OCI-LY7 (cell line): ENCODE results near the gene XDH. TPM values are rescaled to one million over a fixed set of nuclear protein-coding genes. Genes with fewer than 3 reads are reported as not detected.

Source experiments
- BruUV-seq: library from RNA; stranded (reverse); fragments of 400-500 nt; replicated peaks from 2 replicates; lab custom pipeline; 2021; lab: Mats Ljungman, UMichigan
- CTCF ChIA-PET: fragments of 300-600 bp; sonication (Branson Sonifier 250); formaldehyde crosslinking; loops from one replicate; lab custom pipeline; 2022; ENCODE audit warnings: antibody characterized with exemption; ENCODE audit not compliant: unreplicated experiment; lab: Charles Lee
- POLR2A ChIA-PET: fragments of 300-600 bp; sonication (Branson Sonifier 250); formaldehyde crosslinking; loops from one replicate; lab custom pipeline; 2022; ENCODE audit warnings: antibody characterized with exemption; lab: Charles Lee
- DNase-seq: peaks from one replicate; pipeline ENCODE4 v3.0.0-alpha.2; 2015; ENCODE audit warnings: low spot score
- H2AFZ ChIP-seq: fragments of 200-600 bp; sonication (generic), shearing (Covaris generic); 2 replicates; pipeline ENCODE4 v1.6.1; 2014; ENCODE audit warnings: mild to moderate bottlenecking, antibody characterized with exemption, low read length, moderate library complexity
- H3K27ac ChIP-seq: fragments of 200-600 bp; sonication (generic); 2 replicates; pipeline ENCODE4 v1.5.1; 2014; ENCODE audit warnings: mixed run types, low read depth, mild to moderate bottlenecking, moderate library complexity, low read length, inconsistent platforms; ENCODE audit not compliant: poor library complexity, severe bottlenecking
- H3K36me3 ChIP-seq: fragments of 200-600 bp; sonication (generic); 2 replicates; pipeline ENCODE4 v1.6.1; 2014; ENCODE audit warnings: mild to moderate bottlenecking, antibody characterized with exemption, low read length, moderate library complexity, mixed read lengths; ENCODE audit not compliant: insufficient read depth
- H3K4me1 ChIP-seq: fragments of 200-600 bp; sonication (generic); 2 replicates; pipeline ENCODE4 v1.5.1; 2014; ENCODE audit warnings: mild to moderate bottlenecking, low read length; ENCODE audit not compliant: insufficient read depth, poor library complexity, severe bottlenecking
- H3K4me2 ChIP-seq: fragments of 200-600 bp; sonication (generic); 2 replicates; pipeline ENCODE4 v1.6.1; 2014; ENCODE audit warnings: mild to moderate bottlenecking, low read length
- H3K4me3 ChIP-seq: fragments of 200-600 bp; sonication (generic); 2 replicates; pipeline ENCODE4 v1.5.1; 2014; ENCODE audit warnings: mild to moderate bottlenecking, low read depth, low read length; ENCODE audit not compliant: poor library complexity, severe bottlenecking
- H3K79me2 ChIP-seq: fragments of 200-600 bp; sonication (generic); 2 replicates; pipeline ENCODE4 v1.6.1; 2016; ENCODE audit warnings: low read depth, mild to moderate bottlenecking, low read length, moderate library complexity, mixed read lengths; ENCODE audit not compliant: insufficient read depth
- H3K9me2 ChIP-seq: fragments of 200-600 bp; sonication (generic); 2 replicates; pipeline ENCODE4 v1.6.1; 2016; ENCODE audit warnings: mild to moderate bottlenecking, low read length, mixed read lengths; ENCODE audit not compliant: insufficient read depth
- H3K9me3 ChIP-seq: fragments of 200-600 bp; sonication (generic); 2 replicates; pipeline ENCODE4 v1.6.1; 2014; ENCODE audit warnings: mild to moderate bottlenecking, mixed run types, low read length, mixed read lengths
- H4K20me1 ChIP-seq: fragments of 200-600 bp; sonication (generic); 2 replicates; pipeline ENCODE4 v1.6.1; 2014; ENCODE audit warnings: mild to moderate bottlenecking, antibody characterized with exemption, low read length, moderate library complexity, mixed read lengths; ENCODE audit not compliant: insufficient read depth
- EZH2phosphoT487 ChIP-seq: fragments of 200-600 bp; sonication (generic); IDR thresholded peaks from 2 replicates; pipeline ENCODE4 v1.6.1; 2018; ENCODE audit warnings: low read depth, borderline replicate concordance, mild to moderate bottlenecking, mixed run types, antibody characterized with exemption, low read length, moderate library complexity, mixed read lengths
- intact Hi-C: fragments of 100-400 bp; cut with micrococcal nuclease; formaldehyde crosslinking; loops from one replicate; pipeline ENCODE4 v1.10.0; 2022; ENCODE audit not compliant: unreplicated experiment
- total RNA-seq, 2 experiments: library from RNA; depleted of rRNA in 1 of 2; stranded (reverse); fragments of >200 nt in 1 of 2; shearing (Covaris generic) in 1 of 2; gene quantifications; 2 replicates each; pipeline ENCODE4 v1.2.3, GENCODE V29; 2014 to 2022
- TF ChIP-seq, protein P1 (sequence below): fragments of 200-600 bp; sonication (generic); conservative IDR thresholded peaks from 2 replicates; pipeline ENCODE4 v1.5.1; 2014; ENCODE audit warnings: mild to moderate bottlenecking, antibody characterized with exemption, low read length, moderate library complexity, mixed read lengths

The XDH gene
- total RNA-seq, 2 experiments from 2014 or later: not detected

- Histone ChIP-seq H3K79me2 (no peaks in the 10 kb centered on the region), H2AFZ (no peak overlapping the region), H3K36me3 (no peaks in the 10 kb centered on the region), H3K27ac (no peak overlapping the region), H3K4me1 (peaks cover 9% of the 10 kb centered on the region), H3K9me2 (no peaks in the 10 kb centered on the region), H3K9me3 (no peaks in the 10 kb centered on the region), H4K20me1 (no peaks in the 10 kb centered on the region), H3K4me3 (no peak overlapping the region), H3K4me2 (no peak overlapping the region)
- BruUV-seq: no TSS peak
- POLR2A ChIA-PET: no interaction called here
- CTCF ChIA-PET: interaction anchor here (0.6 to 1.1 kb wide), 5 partner anchors 8 to 621 kb away, joined by 3 to 6 read pairs (median 5); no protein-coding TSS in a partner anchor
- TF ChIP-seq EZH2phosphoT487: no peak
- TF ChIP-seq, protein P1, sequence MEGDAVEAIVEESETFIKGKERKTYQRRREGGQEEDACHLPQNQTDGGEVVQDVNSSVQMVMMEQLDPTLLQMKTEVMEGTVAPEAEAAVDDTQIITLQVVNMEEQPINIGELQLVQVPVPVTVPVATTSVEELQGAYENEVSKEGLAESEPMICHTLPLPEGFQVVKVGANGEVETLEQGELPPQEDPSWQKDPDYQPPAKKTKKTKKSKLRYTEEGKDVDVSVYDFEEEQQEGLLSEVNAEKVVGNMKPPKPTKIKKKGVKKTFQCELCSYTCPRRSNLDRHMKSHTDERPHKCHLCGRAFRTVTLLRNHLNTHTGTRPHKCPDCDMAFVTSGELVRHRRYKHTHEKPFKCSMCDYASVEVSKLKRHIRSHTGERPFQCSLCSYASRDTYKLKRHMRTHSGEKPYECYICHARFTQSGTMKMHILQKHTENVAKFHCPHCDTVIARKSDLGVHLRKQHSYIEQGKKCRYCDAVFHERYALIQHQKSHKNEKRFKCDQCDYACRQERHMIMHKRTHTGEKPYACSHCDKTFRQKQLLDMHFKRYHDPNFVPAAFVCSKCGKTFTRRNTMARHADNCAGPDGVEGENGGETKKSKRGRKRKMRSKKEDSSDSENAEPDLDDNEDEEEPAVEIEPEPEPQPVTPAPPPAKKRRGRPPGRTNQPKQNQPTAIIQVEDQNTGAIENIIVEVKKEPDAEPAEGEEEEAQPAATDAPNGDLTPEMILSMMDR: no peak
- DNase-seq: no peak
- intact Hi-C loops: loop anchor here (1.0 to 2.0 kb wide), 6 partner anchors 78 to 619 kb away; partner anchors contain the start of gene GALNT14
Observed at GRCh38 chr2:31333046-31333445, 81.5 kb downstream of the XDH start.

DNA sequence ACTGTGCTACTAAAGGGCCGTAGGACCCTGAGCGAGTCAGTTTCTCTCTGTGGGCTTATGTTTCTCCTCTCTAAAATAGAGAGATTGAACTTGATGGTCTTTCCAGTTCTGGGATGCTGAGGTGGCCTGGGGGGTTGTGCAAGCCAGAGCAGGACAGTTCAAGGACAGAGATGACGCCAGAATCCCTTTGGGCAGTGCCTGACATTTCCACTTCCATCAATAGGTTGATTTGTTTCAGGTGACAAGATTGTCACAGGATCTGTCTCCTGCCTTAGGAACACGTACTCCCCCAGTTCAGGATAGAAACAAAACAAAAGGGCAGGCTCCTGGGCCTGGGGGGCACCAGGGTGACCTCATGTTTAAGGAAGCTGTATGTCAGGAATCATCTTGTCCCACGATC is 82.0 kb downstream of the XDH start:
- intact Hi-C loops: loop anchor here (2.0 kb wide), 3 partner anchors 78 to 470 kb away; no protein-coding TSS in a partner anchor
- ChIA-PET CTCF (interaction anchor here (0.7 to 1.0 kb wide), 2 partner anchors 435 to 621 kb away, joined by 5 read pairs; no protein-coding TSS in a partner anchor), POLR2A (no interaction called here)
- no peak overlapping the region for H2AFZ ChIP-seq
- H3K4me3 ChIP-seq: no peak overlapping the region
- no peaks in the 10 kb centered on the region for H3K9me3 ChIP-seq
- H4K20me1 ChIP-seq: no peaks in the 10 kb centered on the region
- H3K36me3 ChIP-seq: no peaks in the 10 kb centered on the region
- no peaks in the 10 kb centered on the region for H3K9me2 ChIP-seq
- H3K4me2 ChIP-seq: no peak overlapping the region
- H3K79me2 ChIP-seq: no peaks in the 10 kb centered on the region
- peaks cover 9% of the 10 kb centered on the region for H3K4me1 ChIP-seq
- BruUV-seq: no TSS peak
- no peak for DNase-seq
- no peak for TF ChIP-seq EZH2phosphoT487
- TF ChIP-seq, protein P1: no peak
- H3K27ac ChIP-seq: no peak overlapping the region

- Histone ChIP-seq H3K4me1 (peaks cover 9% of the 10 kb centered on the region), H3K79me2 (no peaks in the 10 kb centered on the region), H4K20me1 (no peaks in the 10 kb centered on the region), H3K4me2 (peak overlapping the region; percentile 4; the same call in 1 of the 2 replicates), H2AFZ (no peak overlapping the region; the same call in 1 of the 2 replicates), H3K27ac (no peak overlapping the region), H3K36me3 (no peaks in the 10 kb centered on the region), H3K9me2 (no peaks in the 10 kb centered on the region), H3K9me3 (no peaks in the 10 kb centered on the region), H3K4me3 (no peak overlapping the region)
- TF ChIP-seq, protein P1: no peak
- no peak for TF ChIP-seq EZH2phosphoT487
- ChIA-PET POLR2A (no interaction called here), CTCF (no interaction called here)
- intact Hi-C loops: no loop called here
- peak; percentile 27 for DNase-seq
- BruUV-seq: no TSS peak
Observed at GRCh38 chr2:31331156-31331555, 83.4 kb downstream of the XDH start.
